ENCODE measurements around the gene RAB31.
"Not testable (repeated sequence)": the region's sequence is repeated elsewhere in the genome, so short reads cannot be mapped to it uniquely, and the experiment has no call there.

RAB31 gene

DNA sequence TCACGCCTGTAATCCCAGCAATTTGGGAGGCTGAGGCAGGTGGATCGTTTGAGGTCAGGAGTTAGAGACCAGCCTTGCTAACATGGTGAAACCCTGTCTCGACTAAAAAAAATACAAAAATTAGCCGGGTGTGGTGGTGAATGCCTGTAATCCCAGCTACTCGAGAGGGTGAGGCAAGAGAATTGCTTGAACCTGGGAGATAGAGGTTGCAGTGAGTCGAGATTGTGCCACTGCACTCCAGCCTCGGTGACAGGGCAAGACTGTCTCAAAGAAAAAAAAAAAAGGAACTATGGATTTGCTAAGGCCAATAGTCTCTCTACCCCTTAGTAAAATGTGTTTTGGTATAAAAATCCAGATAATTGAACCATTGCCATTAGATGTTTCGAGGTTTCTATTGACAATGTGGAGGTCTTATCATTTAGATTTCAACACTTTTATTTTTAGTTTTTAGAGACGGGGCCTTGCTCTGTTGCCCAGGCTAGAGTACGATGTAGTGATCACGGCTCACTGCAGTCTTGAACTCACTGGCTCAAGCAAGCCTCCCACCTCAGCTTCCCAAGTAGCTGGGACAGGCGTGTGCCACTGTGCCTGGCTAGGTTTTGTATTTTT is 176.5 kb downstream of the RAB31 start:
- Histone ChIP-seq H3K9me3 (ENCODE audit: control insufficient read depth, insufficient read depth, low read length) (no peaks in the 10 kb centered on the region), H3K27me3 (ENCODE audit: control insufficient read depth, insufficient read depth, low read length) (no peaks in the 10 kb centered on the region), H3K27ac (ENCODE audit: low read length) (no peak overlapping the region), H3K36me3 (ENCODE audit: control insufficient read depth, insufficient read depth, low read length) (no peaks in the 10 kb centered on the region), H3K4me3 (ENCODE audit: low read length) (no peak overlapping the region), H3K4me1 (ENCODE audit: control insufficient read depth, insufficient read depth, low read length) (no peaks in the 10 kb centered on the region)
- WGBS (ENCODE audit: insufficient coverage, insufficient read length) = no CpG with 5 or more reads among the region's 12 CpGs
- no peak for DNase-seq (ENCODE audit: low read depth, low spot score)

DNA sequence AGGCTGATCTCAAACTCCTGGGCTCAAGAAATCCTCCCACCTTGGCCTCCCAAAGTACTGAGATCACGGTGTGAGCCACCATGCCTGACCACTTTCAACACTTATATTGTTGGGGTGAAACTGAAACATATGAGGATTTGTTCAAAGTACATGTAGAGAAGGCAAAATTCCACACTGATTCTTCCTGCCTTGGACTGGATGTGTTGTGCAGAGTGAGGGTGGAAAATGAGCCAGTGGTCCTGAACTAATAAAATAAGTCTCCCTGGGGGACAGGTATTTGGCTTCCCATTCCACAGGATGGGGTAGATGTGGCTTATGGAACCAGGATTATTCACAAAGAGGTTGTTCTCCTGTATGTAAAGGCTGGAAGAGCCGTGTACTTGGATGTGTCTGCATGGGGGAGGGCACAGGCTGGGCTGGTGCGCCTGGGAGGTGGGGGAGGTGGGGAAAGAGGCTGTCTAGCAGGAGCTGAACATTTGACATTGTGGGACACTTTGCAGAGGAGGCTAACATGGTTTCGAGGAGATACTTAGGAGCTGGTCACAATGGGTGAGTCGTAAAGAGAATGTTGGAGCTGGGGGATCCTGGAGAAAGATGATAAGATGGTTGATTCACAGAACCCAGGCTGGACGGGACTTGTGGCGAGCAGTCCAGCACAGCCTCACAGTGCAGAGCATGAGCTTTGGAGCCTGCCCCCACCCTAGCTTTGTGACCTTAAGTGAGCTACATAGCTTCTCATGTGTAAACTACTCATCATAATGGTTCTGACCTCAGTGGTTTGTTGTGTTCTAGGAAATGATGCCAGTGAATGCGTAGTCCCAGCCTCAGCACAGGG is 177.3 kb downstream of the RAB31 start, which contains the start of gene TXNDC2:
TSS of gene TXNDC2 (plus strand) at position 804 of the 835 bp plus-strand sequence. CDS start 708 bp downstream, outside the sequence.
- no CpG with 5 or more reads among the region's 8 CpGs for WGBS (ENCODE audit: insufficient coverage, insufficient read length)
- no peak for DNase-seq (ENCODE audit: low read depth, low spot score)
- Histone ChIP-seq H3K4me1 (ENCODE audit: control insufficient read depth, insufficient read depth, low read length) (no peaks in the 10 kb centered on the region), H3K27me3 (ENCODE audit: control insufficient read depth, insufficient read depth, low read length) (no peaks in the 10 kb centered on the region), H3K9me3 (ENCODE audit: control insufficient read depth, insufficient read depth, low read length) (no peaks in the 10 kb centered on the region), H3K36me3 (ENCODE audit: control insufficient read depth, insufficient read depth, low read length) (no peaks in the 10 kb centered on the region), H3K27ac (ENCODE audit: low read length) (no peak within 1 kb of the TSS), H3K4me3 (ENCODE audit: low read length) (no peak within 1 kb of the TSS)

DNA sequence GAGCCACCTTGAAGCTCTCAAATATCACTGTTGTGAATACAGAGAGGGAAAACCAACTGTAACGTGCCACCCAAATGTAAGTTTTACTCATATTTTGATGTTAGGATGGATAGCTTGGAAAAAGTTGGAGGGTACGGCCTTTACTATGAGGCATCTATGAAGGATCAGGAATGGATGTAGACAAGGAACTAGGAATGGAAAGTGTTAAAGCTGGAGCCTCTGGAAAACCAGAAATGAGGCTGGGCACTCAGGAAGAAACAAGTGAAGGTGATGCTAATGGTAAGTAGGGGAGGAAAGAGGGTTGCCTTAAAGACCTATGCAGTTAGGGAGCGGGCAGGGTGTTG is 177.9 kb downstream of the RAB31 start:
- Histone ChIP-seq H3K36me3 (ENCODE audit: control insufficient read depth, insufficient read depth, low read length) (no peaks in the 10 kb centered on the region), H3K4me1 (ENCODE audit: control insufficient read depth, insufficient read depth, low read length) (no peaks in the 10 kb centered on the region), H3K4me3 (ENCODE audit: low read length) (no peak overlapping the region), H3K27ac (ENCODE audit: low read length) (no peak overlapping the region), H3K27me3 (ENCODE audit: control insufficient read depth, insufficient read depth, low read length) (no peaks in the 10 kb centered on the region), H3K9me3 (ENCODE audit: control insufficient read depth, insufficient read depth, low read length) (no peaks in the 10 kb centered on the region)
- no CpG with 5 or more reads among the region's 3 CpGs for WGBS (ENCODE audit: insufficient coverage, insufficient read length)
- DNase-seq (ENCODE audit: low read depth, low spot score) = no peak

DNA sequence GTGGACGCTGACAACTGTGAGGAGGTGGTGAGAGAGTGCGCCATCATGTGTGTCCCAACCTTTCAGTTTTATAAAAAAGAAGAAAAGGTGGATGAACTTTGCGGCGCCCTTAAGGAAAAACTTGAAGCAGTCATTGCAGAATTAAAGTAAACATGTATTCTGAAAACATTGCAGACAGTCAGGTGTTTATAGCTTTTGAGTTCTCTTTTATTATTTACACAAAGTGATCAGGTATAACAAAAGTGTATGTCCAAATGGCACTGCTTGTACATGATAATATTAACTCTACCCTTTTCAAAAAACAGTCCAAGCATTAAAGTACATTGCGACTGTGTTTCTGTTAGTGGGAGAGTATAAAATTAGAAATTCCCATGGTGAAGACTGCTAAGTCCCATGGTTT is 179.9 kb downstream of the RAB31 start:
- Histone ChIP-seq H3K4me1 (ENCODE audit: control insufficient read depth, insufficient read depth, low read length) (no peaks in the 10 kb centered on the region), H3K27me3 (ENCODE audit: control insufficient read depth, insufficient read depth, low read length) (no peaks in the 10 kb centered on the region), H3K27ac (ENCODE audit: low read length) (no peak overlapping the region), H3K36me3 (ENCODE audit: control insufficient read depth, insufficient read depth, low read length) (no peaks in the 10 kb centered on the region), H3K9me3 (ENCODE audit: control insufficient read depth, insufficient read depth, low read length) (no peaks in the 10 kb centered on the region), H3K4me3 (ENCODE audit: low read length) (no peak overlapping the region; the same call in 1 of the 2 replicates)
- no peak for DNase-seq (ENCODE audit: low read depth, low spot score)
- no CpG with 5 or more reads among the region's 5 CpGs for WGBS (ENCODE audit: insufficient coverage, insufficient read length)

GRCh38 chr18:9890196-9890595 is 182.1 kb downstream of the RAB31 start:
- no peaks in the 10 kb centered on the region for H3K27me3 ChIP-seq (ENCODE audit: control insufficient read depth, insufficient read depth, low read length)
- WGBS (ENCODE audit: insufficient coverage, insufficient read length) = no CpG with 5 or more reads among the region's 5 CpGs
- H3K36me3 ChIP-seq (ENCODE audit: control insufficient read depth, insufficient read depth, low read length) = no peaks in the 10 kb centered on the region
- no peaks in the 10 kb centered on the region for H3K4me1 ChIP-seq (ENCODE audit: control insufficient read depth, insufficient read depth, low read length)
- no peak for DNase-seq (ENCODE audit: low read depth, low spot score)
- H3K27ac ChIP-seq (ENCODE audit: low read length) = no peak overlapping the region
- H3K9me3 ChIP-seq (ENCODE audit: control insufficient read depth, insufficient read depth, low read length) = no peaks in the 10 kb centered on the region
- no peak overlapping the region for H3K4me3 ChIP-seq (ENCODE audit: low read length)

- WGBS (ENCODE audit: insufficient coverage, insufficient read length) = no CpG with 5 or more reads among the region's 1 CpG
These were observed 182.9 kb downstream of the RAB31 start for GRCh38 chr18:9890957-9891356.

DNA sequence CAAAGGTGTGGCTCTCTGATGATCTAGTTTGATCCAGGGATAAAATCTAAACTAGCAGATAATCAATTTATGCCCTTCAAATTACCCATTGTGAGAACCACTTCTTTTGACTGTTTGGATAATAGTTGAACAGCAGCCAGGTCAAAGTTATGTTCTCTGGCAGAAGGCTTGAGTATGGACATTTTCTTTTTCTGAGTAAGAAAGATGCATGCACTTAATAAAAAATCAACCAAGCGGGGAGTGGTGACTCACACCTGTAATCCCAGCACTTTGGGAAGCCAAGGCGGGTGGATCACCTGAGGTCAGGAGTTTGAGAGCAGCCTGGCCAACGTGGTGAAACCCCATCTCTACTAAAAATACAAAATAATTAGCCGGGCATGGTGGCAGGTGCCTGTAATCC is 183.4 kb downstream of the RAB31 start:
- DNase-seq (ENCODE audit: low read depth, low spot score); H3K27me3 ChIP-seq (ENCODE audit: control insufficient read depth, insufficient read depth, low read length); H3K27ac ChIP-seq (ENCODE audit: low read length); H3K36me3 ChIP-seq (ENCODE audit: control insufficient read depth, insufficient read depth, low read length); H3K4me3 ChIP-seq (ENCODE audit: low read length); H3K9me3 ChIP-seq (ENCODE audit: control insufficient read depth, insufficient read depth, low read length); H3K4me1 ChIP-seq (ENCODE audit: control insufficient read depth, insufficient read depth, low read length): not testable (repeated sequence)
- no CpG with 5 or more reads among the region's 4 CpGs for WGBS (ENCODE audit: insufficient coverage, insufficient read length)

More at GRCh38 chr18:9890957-9891356, 182.9 kb downstream of the RAB31 start:
- Histone ChIP-seq H3K36me3 (ENCODE audit: control insufficient read depth, insufficient read depth, low read length) (no peaks in the 10 kb centered on the region), H3K27me3 (ENCODE audit: control insufficient read depth, insufficient read depth, low read length) (no peaks in the 10 kb centered on the region), H3K4me1 (ENCODE audit: control insufficient read depth, insufficient read depth, low read length) (no peaks in the 10 kb centered on the region), H3K27ac (ENCODE audit: low read length) (no peak overlapping the region), H3K4me3 (ENCODE audit: low read length) (no peak overlapping the region), H3K9me3 (ENCODE audit: control insufficient read depth, insufficient read depth, low read length) (no peaks in the 10 kb centered on the region)
- no peak for DNase-seq (ENCODE audit: low read depth, low spot score)

- Histone ChIP-seq H3K36me3 (ENCODE audit: control insufficient read depth, insufficient read depth, low read length) (no peaks in the 10 kb centered on the region), H3K27me3 (ENCODE audit: control insufficient read depth, insufficient read depth, low read length) (no peaks in the 10 kb centered on the region), H3K27ac (ENCODE audit: low read length) (no peak overlapping the region), H3K9me3 (ENCODE audit: control insufficient read depth, insufficient read depth, low read length) (no peaks in the 10 kb centered on the region), H3K4me1 (ENCODE audit: control insufficient read depth, insufficient read depth, low read length) (no peaks in the 10 kb centered on the region), H3K4me3 (ENCODE audit: low read length) (no peak overlapping the region)
- no peak for DNase-seq (ENCODE audit: low read depth, low spot score)
- WGBS (ENCODE audit: insufficient coverage, insufficient read length) = no CpG with 5 or more reads among the region's 6 CpGs
These were observed 186.5 kb downstream of the RAB31 start for GRCh38 chr18:9894454-9895068.

GRCh38 chr18:9897129-9897528 is 189.0 kb downstream of the RAB31 start:
- WGBS (ENCODE audit: insufficient coverage, insufficient read length) = no CpG with 5 or more reads among the region's 5 CpGs
- H3K4me1 ChIP-seq (ENCODE audit: control insufficient read depth, insufficient read depth, low read length) = no peaks in the 10 kb centered on the region
- H3K36me3 ChIP-seq (ENCODE audit: control insufficient read depth, insufficient read depth, low read length) = no peaks in the 10 kb centered on the region
- no peak overlapping the region for H3K27ac ChIP-seq (ENCODE audit: low read length)
- no peaks in the 10 kb centered on the region for H3K27me3 ChIP-seq (ENCODE audit: control insufficient read depth, insufficient read depth, low read length)
- DNase-seq (ENCODE audit: low read depth, low spot score) = no peak
- H3K4me3 ChIP-seq (ENCODE audit: low read length) = no peak overlapping the region
- H3K9me3 ChIP-seq (ENCODE audit: control insufficient read depth, insufficient read depth, low read length) = no peaks in the 10 kb centered on the region

- H3K4me3 ChIP-seq (ENCODE audit: low read length); H3K27me3 ChIP-seq (ENCODE audit: control insufficient read depth, insufficient read depth, low read length); H3K36me3 ChIP-seq (ENCODE audit: control insufficient read depth, insufficient read depth, low read length); H3K27ac ChIP-seq (ENCODE audit: low read length); H3K4me1 ChIP-seq (ENCODE audit: control insufficient read depth, insufficient read depth, low read length); DNase-seq (ENCODE audit: low read depth, low spot score); H3K9me3 ChIP-seq (ENCODE audit: control insufficient read depth, insufficient read depth, low read length): not testable (repeated sequence)
- no CpG with 5 or more reads among the region's 10 CpGs for WGBS (ENCODE audit: insufficient coverage, insufficient read length)
These were observed 189.7 kb downstream of the RAB31 start for GRCh38 chr18:9897787-9898291.

All from iPS DF 6.9 (cell line).